SH-SY5Y (cell line): Measurements from ENCODE around the gene ZDHHC13.

Source experiments
- GATA2 ChIP-seq: IDR thresholded peaks from 2 replicates; pipeline ENCODE4 v1.6.1; 2011; ENCODE audit warnings: mild to moderate bottlenecking, low read depth, low read length
- GATA3 ChIP-seq: IDR thresholded peaks from 2 replicates; pipeline ENCODE4 v1.6.1; 2011; ENCODE audit warnings: low read depth, mild to moderate bottlenecking, low read length, moderate library complexity

- no peak for TF ChIP-seq GATA3
- TF ChIP-seq GATA2, result no peak
Measured at GRCh38 chr11:19099093-19099492, 17.9 kb upstream of the ZDHHC13 start.
